Measurements from ENCODE around the gene DYNC1LI1.

The DYNC1LI1 gene

GRCh38 chr3:32484436-32484835 is 86.2 kb downstream of the DYNC1LI1 start:
- DNase-seq: no peak

GRCh38 chr3:32483772-32484171 is 86.9 kb downstream of the DYNC1LI1 start:
- no peak for DNase-seq

- no peak for DNase-seq
These were observed 88.0 kb downstream of the DYNC1LI1 start for GRCh38 chr3:32482693-32483092.

GRCh38 chr3:32481791-32482631 is 88.6 kb downstream of the DYNC1LI1 start:
- no peak for DNase-seq

GRCh38 chr3:32480604-32481003 is 90.1 kb downstream of the DYNC1LI1 start:
- DNase-seq: no peak

All from activated CD8-positive, alpha-beta memory T cell treated with anti-CD3 and anti-CD28 coated beads, Interleukin-2, amount 50 U/mL, for 48 hours (primary cell).